Upper lobe of right lung (tissue), 1 donor: ENCODE data around the gene LRIG1. TPM values are rescaled to one million over a fixed set of nuclear protein-coding genes. Genes with fewer than 3 reads are reported as not detected.

ENCODE experiments used
- ATAC-seq: fragments of 200-7000 bp; cut with Tn5 transposase; one replicate; pipeline ENCODE4 v1.9.1; 2020; ENCODE audit warnings: mild to moderate bottlenecking, moderate library complexity
- DNase-seq: peaks from one replicate; pipeline ENCODE4 v3.0.0-alpha.2; 2020
- H3K27ac ChIP-seq: fragments of 200-600 bp; one replicate; pipeline ENCODE4 v1.8.0; 2022
- H3K27me3 ChIP-seq: fragments of 200-600 bp; one replicate; pipeline ENCODE4 v1.8.0; 2022; ENCODE audit warnings: mild to moderate bottlenecking
- H3K36me3 ChIP-seq: fragments of 200-600 bp; one replicate; pipeline ENCODE4 v1.8.0; 2022
- H3K4me1 ChIP-seq: fragments of 200-600 bp; one replicate; pipeline ENCODE4 v1.8.0; 2022
- H3K4me3 ChIP-seq: fragments of 200-600 bp; one replicate; pipeline ENCODE4 v1.8.0; 2022; ENCODE audit warnings: mild to moderate bottlenecking
- H3K9me3 ChIP-seq: fragments of 200-600 bp; one replicate; pipeline ENCODE4 v1.8.0; 2022
- CTCF ChIP-seq: fragments of 200-600 bp; IDR thresholded peaks from one replicate; pipeline ENCODE4 v1.8.0; 2022; ENCODE audit warnings: antibody characterized with exemption
- intact Hi-C: fragments of 100-400 bp; cut with DNase I; formaldehyde crosslinking; loops from one replicate; pipeline ENCODE4 v1.11.0; 2022
- total RNA-seq: library from RNA; stranded (reverse); fragmentation: NEBNext Ultra II Directional; extraction: Animal tissue kit (Norgen Biotek cat#: 25700); gene quantifications from one replicate; pipeline ENCODE4 v1.2.1, GENCODE V29; 2021
- donor health status: DM: no; HTN: yes; CAD: no; lungs with severe emphysema.

LRIG1 gene
- total RNA-seq, 1 donor from 2014 or later = 56.2 TPM

- H3K9me3 ChIP-seq = no peaks in the 10 kb centered on the region
- DNase-seq = no peak
- H3K27me3 ChIP-seq = no peaks in the 10 kb centered on the region
- TF ChIP-seq CTCF = no peak
- intact Hi-C loops = no loop called here
- no peak overlapping the region for H3K4me3 ChIP-seq
- no peaks in the 10 kb centered on the region for H3K4me1 ChIP-seq
- H3K36me3 ChIP-seq = no peaks in the 10 kb centered on the region
- no peak for ATAC-seq
- H3K27ac ChIP-seq = no peak overlapping the region
These were observed 156.4 kb downstream of the LRIG1 start for GRCh38 chr3:66344391-66344811.

- no peaks in the 10 kb centered on the region for H3K9me3 ChIP-seq
- no peaks in the 10 kb centered on the region for H3K4me1 ChIP-seq
- H3K4me3 ChIP-seq = no peak overlapping the region
- H3K27ac ChIP-seq = no peak overlapping the region
- no peaks in the 10 kb centered on the region for H3K36me3 ChIP-seq
- H3K27me3 ChIP-seq = no peaks in the 10 kb centered on the region
- intact Hi-C loops = no loop called here
- DNase-seq = no peak
- no peak for ATAC-seq
- TF ChIP-seq CTCF = no peak
These were observed 158.0 kb downstream of the LRIG1 start for GRCh38 chr3:66342717-66343356.

- Histone ChIP-seq H3K27ac (no peak overlapping the region), H3K36me3 (no peaks in the 10 kb centered on the region), H3K4me1 (no peaks in the 10 kb centered on the region), H3K9me3 (no peaks in the 10 kb centered on the region), H3K27me3 (no peaks in the 10 kb centered on the region), H3K4me3 (no peak overlapping the region)
- DNase-seq = no peak
- no peak for TF ChIP-seq CTCF
- intact Hi-C loops = no loop called here
- ATAC-seq = no peak
These were observed 161.9 kb downstream of the LRIG1 start for GRCh38 chr3:66338927-66339326.

- ATAC-seq (no peak), DNase-seq (no peak)
- intact Hi-C loops = no loop called here
- Histone ChIP-seq H3K4me1 (no peaks in the 10 kb centered on the region), H3K36me3 (no peaks in the 10 kb centered on the region), H3K9me3 (no peaks in the 10 kb centered on the region), H3K27ac (no peak overlapping the region), H3K27me3 (no peaks in the 10 kb centered on the region), H3K4me3 (no peak overlapping the region)
- TF ChIP-seq CTCF = no peak
These were observed 164.5 kb downstream of the LRIG1 start for GRCh38 chr3:66336333-66336766.

- Histone ChIP-seq H3K27ac (no peak overlapping the region), H3K27me3 (no peaks in the 10 kb centered on the region)
- intact Hi-C loops = no loop called here
These were observed 165.2 kb downstream of the LRIG1 start for GRCh38 chr3:66335671-66336070.

More at GRCh38 chr3:66335671-66336070, 165.2 kb downstream of the LRIG1 start:
- no peaks in the 10 kb centered on the region for H3K9me3 ChIP-seq
- no peaks in the 10 kb centered on the region for H3K4me1 ChIP-seq
- DNase-seq = no peak
- ATAC-seq = no peak
- H3K36me3 ChIP-seq = no peaks in the 10 kb centered on the region
- TF ChIP-seq CTCF = no peak
- no peak overlapping the region for H3K4me3 ChIP-seq
